Measurements from ENCODE around the gene GABRR1.
"Not testable (repeated sequence)": the region's sequence is repeated elsewhere in the genome, so short reads cannot be mapped to it uniquely, and the experiment has no call there.

DNA sequence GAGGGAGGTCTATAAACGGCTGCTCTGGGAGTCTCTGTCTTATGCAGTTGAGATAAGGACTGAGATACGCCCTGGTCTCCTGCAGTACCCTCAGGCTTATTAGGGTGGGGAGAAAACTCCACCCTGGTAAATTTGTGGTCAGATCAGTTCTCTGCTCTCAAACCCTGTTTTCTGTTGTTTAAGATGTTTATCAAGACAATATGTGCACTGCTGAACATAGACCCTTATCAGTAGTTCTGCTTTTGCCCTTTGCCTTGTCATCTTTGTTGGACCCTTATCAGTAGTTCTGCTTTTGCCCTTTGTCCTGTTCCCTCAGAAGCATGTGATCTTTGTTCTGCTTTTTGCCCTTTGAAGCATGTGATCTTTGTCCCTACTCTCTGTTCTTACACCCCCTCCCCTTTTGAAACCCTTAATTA is 88.9 kb downstream of the GABRR1 start:
- TF ChIP-seq CTCF, POLR2A (IDR thresholded peaks at IDR 0.05): not testable (repeated sequence)
